NT2/D1 (cell line): ENCODE results near the gene MYO5C.
"Not testable (repeated sequence)": the region's sequence is repeated elsewhere in the genome, so short reads cannot be mapped to it uniquely, and the experiment has no call there.

Source experiments
- YY1 ChIP-seq: IDR thresholded peaks from 2 replicates; pipeline ENCODE4 v1.6.1; 2011; ENCODE audit not compliant: insufficient read length, insufficient read depth
- ZNF274 ChIP-seq: IDR thresholded peaks from 2 replicates; pipeline ENCODE4 v1.6.1; 2011; ENCODE audit warnings: mild to moderate bottlenecking, low read depth, low read length

- TF ChIP-seq ZNF274, YY1: not testable (repeated sequence)
Observed at GRCh38 chr15:52165494-52166131, 130.0 kb downstream of the MYO5C start.
